GM21390 (cell line): Measurements from ENCODE around the gene APBB2.
A peak's percentile ranks its signal among the peaks of the same experiment; 100 is the strongest.
"Not testable (repeated sequence)": the region's sequence is repeated elsewhere in the genome, so short reads cannot be mapped to it uniquely, and the experiment has no call there.

ENCODE experiments used
- ATAC-seq: cut with Tn5 transposase; IDR thresholded peaks from one replicate; pipeline ENCODE4 v1.9.1; 2021; ENCODE audit not compliant: unreplicated experiment

APBB2 gene

DNA sequence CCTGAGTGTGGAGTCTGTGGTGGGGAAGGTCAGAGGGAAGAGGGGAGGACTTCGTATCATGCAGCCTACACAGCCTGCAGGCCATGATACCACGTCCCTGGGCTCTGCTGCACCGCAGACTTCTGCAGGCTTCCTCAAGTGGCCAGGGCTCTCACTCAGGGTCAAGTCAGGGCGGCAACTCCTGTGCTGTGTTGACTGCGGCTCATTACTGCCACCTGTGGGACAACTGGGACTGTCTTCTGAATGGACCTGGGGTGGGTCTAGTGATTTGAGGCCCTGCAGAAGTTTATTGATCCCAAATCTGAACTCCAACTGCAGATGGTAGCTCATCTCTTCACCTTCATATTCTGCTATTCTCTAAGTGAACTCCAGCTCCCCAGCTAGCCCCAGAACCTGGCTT is 297.5 kb downstream of the APBB2 start:
- peak; percentile 95 for ATAC-seq

GRCh38 chr4:40916218-40916555 is 298.2 kb downstream of the APBB2 start:
- no peak for ATAC-seq

- no peak for ATAC-seq
Observed at GRCh38 chr4:40915318-40916217, 298.8 kb downstream of the APBB2 start.

GRCh38 chr4:40912460-40913184 is 301.7 kb downstream of the APBB2 start:
- ATAC-seq = no peak

- ATAC-seq = no peak
Observed at GRCh38 chr4:40910706-40911105, 303.6 kb downstream of the APBB2 start.

DNA sequence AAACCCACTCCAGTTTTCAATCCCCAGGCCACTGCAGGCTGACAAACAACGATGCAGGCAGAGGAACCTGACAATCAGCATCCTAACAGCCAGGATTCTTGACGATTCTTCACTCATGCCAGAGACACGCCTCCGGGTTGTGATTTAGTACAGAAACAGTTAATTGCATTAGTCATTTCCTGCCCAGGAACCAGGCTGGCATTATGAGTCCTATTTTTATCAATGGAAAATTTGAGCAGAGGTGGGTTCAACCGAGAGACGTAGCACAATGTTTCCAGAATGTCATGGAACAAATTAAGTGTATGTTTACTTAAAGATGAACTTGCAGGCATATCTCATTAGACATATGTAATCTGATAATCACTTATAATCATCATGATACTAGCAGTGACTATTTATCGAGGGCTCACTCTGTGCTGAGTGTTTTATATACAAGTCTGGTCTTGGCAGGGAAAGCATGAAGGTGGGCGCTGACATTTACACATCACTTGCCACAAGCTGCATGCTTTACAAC is 304.9 kb downstream of the APBB2 start:
- no peak for ATAC-seq

- ATAC-seq = peak; percentile 94
Observed at GRCh38 chr4:40908702-40909362, 305.5 kb downstream of the APBB2 start.

GRCh38 chr4:40908297-40908696 is 306.0 kb downstream of the APBB2 start:
- ATAC-seq = peak; percentile 17

GRCh38 chr4:40905414-40905813 is 308.9 kb downstream of the APBB2 start:
- ATAC-seq = no peak

- ATAC-seq = not testable (repeated sequence)
Observed at GRCh38 chr4:40900531-40900930, 313.8 kb downstream of the APBB2 start.

GRCh38 chr4:40897557-40898203 is 316.7 kb downstream of the APBB2 start:
- ATAC-seq = peak; percentile 88

GRCh38 chr4:40890764-40891163 is 323.6 kb downstream of the APBB2 start:
- ATAC-seq = no peak

DNA sequence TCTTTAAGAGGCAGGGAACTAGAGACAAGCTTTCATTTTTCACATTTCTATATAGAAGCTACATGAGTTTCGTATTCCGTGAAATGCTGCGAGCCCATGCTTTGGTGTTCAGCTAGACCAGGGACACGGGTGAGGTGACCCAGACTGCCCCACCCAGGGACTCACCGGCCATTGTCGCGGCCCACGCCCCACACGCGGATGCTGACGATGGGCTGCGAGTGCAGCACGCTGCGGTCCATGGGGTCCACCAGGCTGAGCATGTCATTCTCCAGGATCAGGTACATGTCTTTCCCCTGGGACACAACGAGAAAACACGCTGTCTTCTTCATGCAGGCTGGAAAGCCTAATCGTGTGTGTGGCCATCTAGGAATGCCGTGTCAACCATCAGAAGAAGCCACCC is 324.1 kb downstream of the APBB2 start:
- ATAC-seq = no peak

DNA sequence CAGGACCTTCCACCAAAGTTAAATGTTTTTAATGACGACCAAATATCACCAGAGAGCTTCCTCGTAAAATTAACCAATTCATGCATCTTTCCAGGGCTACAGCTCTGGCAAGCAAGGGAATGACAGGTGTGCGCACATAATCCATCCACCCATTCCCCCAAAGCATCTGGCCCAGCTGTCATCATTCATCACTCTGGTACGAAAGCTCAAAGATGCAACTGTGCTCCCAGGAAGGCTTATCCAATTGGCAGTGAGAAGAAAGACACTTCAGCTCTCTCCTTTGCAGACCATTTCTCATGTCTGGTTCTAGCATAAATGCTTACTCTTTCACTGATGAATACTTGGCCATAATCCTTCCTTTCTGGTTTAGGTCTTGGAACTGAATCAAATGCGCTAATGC is 325.4 kb downstream of the APBB2 start:
- ATAC-seq = no peak

DNA sequence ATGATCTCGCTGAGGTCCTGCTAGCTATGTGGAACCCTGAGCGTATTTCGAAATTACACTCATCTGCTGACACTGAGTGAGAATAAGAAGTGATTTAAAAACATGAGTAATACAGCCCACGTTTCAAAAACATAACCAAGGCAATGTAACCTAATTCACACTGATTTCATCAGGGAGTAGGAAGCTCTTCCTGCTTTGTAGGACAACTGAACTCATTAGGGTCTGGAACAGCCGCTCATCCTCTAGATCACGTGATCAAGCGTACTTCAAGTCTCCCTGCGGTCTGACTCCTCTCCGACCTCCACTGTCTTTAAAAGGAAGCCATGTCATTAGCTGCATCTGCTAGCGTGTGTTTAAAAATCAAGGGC is 326.6 kb downstream of the APBB2 start:
- no peak for ATAC-seq

- ATAC-seq = no peak
Observed at GRCh38 chr4:40886931-40887763, 327.2 kb downstream of the APBB2 start.

DNA sequence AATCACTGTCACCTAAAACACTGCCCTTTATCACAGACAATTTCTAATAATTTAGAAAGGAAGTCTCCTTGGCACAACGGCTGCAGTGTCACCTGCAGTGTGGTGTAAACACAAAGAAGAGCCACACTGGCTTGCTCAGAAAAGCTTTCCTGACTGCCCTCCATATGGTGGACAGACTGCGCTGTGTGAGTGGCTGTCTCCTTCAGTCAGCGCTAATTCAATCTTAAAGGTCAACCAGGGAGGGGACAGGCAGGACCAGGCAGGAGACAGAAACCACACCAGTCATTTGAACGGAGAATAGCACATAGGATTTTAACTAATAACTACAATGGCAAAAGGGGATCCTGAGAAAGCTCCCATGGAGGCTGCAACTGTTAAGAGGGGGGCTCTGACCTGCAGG is 332.5 kb downstream of the APBB2 start:
- ATAC-seq = no peak

GRCh38 chr4:40881096-40881495 is 333.2 kb downstream of the APBB2 start:
- ATAC-seq = no peak

GRCh38 chr4:40878548-40879055 is 335.7 kb downstream of the APBB2 start:
- no peak for ATAC-seq

GRCh38 chr4:40877081-40877480 is 337.3 kb downstream of the APBB2 start:
- no peak for ATAC-seq
